Endothelial cell of umbilical vein (primary cell): ENCODE results near the gene AMER2. TPM values are rescaled to one million over a fixed set of nuclear protein-coding genes. Genes with fewer than 3 reads are reported as not detected.

ENCODE experiments used
- BruUV-seq: library from RNA; stranded (reverse); fragments of 400-500 nt; replicated peaks from 2 replicates; lab custom pipeline; 2021; lab: Mats Ljungman, UMichigan
- CTCF ChIA-PET: fragments of 300-600, 350-600 bp; sonication (Branson Sonifier 250); formaldehyde crosslinking; loops from one replicate; lab custom pipeline; 2021; ENCODE audit warnings: antibody characterized with exemption, inconsistent platforms; lab: Charles Lee
- POLR2A ChIA-PET: fragments of 300-600, 350-600 bp; sonication (Branson Sonifier 250); formaldehyde crosslinking; loops from one replicate; lab custom pipeline; 2021; ENCODE audit warnings: antibody characterized with exemption, inconsistent platforms; lab: Charles Lee
- DNase-seq: peaks from one replicate; pipeline ENCODE4 v3.0.0-alpha.2; 2011; ENCODE audit warnings: low read depth, low spot score
- FAIRE-seq: peaks from 2 replicates; lab custom pipeline; 2011; peaks lifted over from hg19 to GRCh38; lab: Jason Lieb, UNC
- H2AFZ ChIP-seq: 2 replicates; pipeline ENCODE4 v1.6.0; 2012; ENCODE audit warnings: low read depth, low read length, control low read depth, inconsistent platforms
- H3K27ac ChIP-seq: 2 replicates; pipeline ENCODE4 v1.5.1; 2011; ENCODE audit warnings: low read depth, mild to moderate bottlenecking, control low read depth, low read length, moderate library complexity; ENCODE audit not compliant: insufficient read depth
- H3K27me3 ChIP-seq, 2 experiments: 2 replicates each; pipeline versions ENCODE4 v1.6.0 to v1.6.1; 2011; ENCODE audit warnings: low read length in 2 of 2, mixed read lengths in 1 of 2; ENCODE audit not compliant: control insufficient read depth in 2 of 2, insufficient read depth in 2 of 2
- H3K36me3 ChIP-seq, 2 experiments: 2 replicates in 1 of 2; 3 replicates in 1 of 2; pipeline ENCODE4 v1.5.1; 2011; ENCODE audit warnings: low read length in 2 of 2, mild to moderate bottlenecking in 1 of 2, moderate library complexity in 1 of 2; ENCODE audit not compliant: control insufficient read depth in 2 of 2, insufficient read depth in 2 of 2; ENCODE audit errors: extremely low read depth in 1 of 2
- H3K4me1 ChIP-seq: 3 replicates; pipeline ENCODE4 v1.5.1; 2011; ENCODE audit warnings: mild to moderate bottlenecking, low read length; ENCODE audit not compliant: control insufficient read depth, insufficient read depth; ENCODE audit errors: extremely low read depth
- H3K4me2 ChIP-seq: 2 replicates; pipeline ENCODE4 v1.6.1; 2011; ENCODE audit warnings: low read length, control low read depth, mixed read lengths; ENCODE audit not compliant: insufficient read depth
- H3K4me3 ChIP-seq, 3 experiments: fragments of 200-600 bp in 1 of 3; sonication (generic), shearing (Covaris generic) in 1 of 3; replicated peaks in 1 of 3; 2 replicates each; pipeline ENCODE4 v1.5.1; 2011 to 2016; ENCODE audit warnings: control low read depth in 3 of 3, low read length in 3 of 3, mild to moderate bottlenecking in 2 of 3, inconsistent platforms in 1 of 3, low read depth in 1 of 3, moderate library complexity in 1 of 3; ENCODE audit not compliant: insufficient read depth in 1 of 3
- H3K79me2 ChIP-seq: 2 replicates; pipeline ENCODE4 v1.6.0; 2012; ENCODE audit warnings: low read length, inconsistent platforms; ENCODE audit not compliant: control insufficient read depth, insufficient read depth
- H3K9ac ChIP-seq: replicated peaks from 2 replicates; pipeline ENCODE3; 2011; ENCODE audit warnings: low read length, control low read depth; ENCODE audit not compliant: insufficient read depth; ENCODE audit errors: extremely low read depth
- H3K9me1 ChIP-seq: replicated peaks from 3 replicates; pipeline ENCODE4 v1.6.0; 2011; ENCODE audit warnings: mild to moderate bottlenecking, low read length; ENCODE audit not compliant: control insufficient read depth, insufficient read depth; ENCODE audit errors: extremely low read depth
- H3K9me3 ChIP-seq: replicated peaks from 2 replicates; pipeline ENCODE4 v1.5.1; 2012; ENCODE audit warnings: low read length, inconsistent platforms; ENCODE audit not compliant: control insufficient read depth, insufficient read depth
- H4K20me1 ChIP-seq: replicated peaks from 2 replicates; pipeline ENCODE3; 2011; ENCODE audit warnings: mild to moderate bottlenecking, low read length; ENCODE audit not compliant: control insufficient read depth, insufficient read depth; ENCODE audit errors: extremely low read depth
- EZH2 ChIP-seq: IDR thresholded peaks from 2 replicates; pipeline ENCODE4 v1.6.1; 2012; ENCODE audit warnings: borderline replicate concordance, low read depth, mild to moderate bottlenecking, moderate library complexity, low read length, inconsistent platforms; ENCODE audit not compliant: severe bottlenecking
- FOS ChIP-seq: IDR thresholded peaks from 2 replicates; pipeline ENCODE4 v1.6.1; 2011; ENCODE audit warnings: mild to moderate bottlenecking, low read length, moderate library complexity, borderline replicate concordance; ENCODE audit not compliant: insufficient read depth
- GATA2 ChIP-seq: IDR thresholded peaks from 2 replicates; pipeline ENCODE4 v1.7.0; 2011; ENCODE audit warnings: low read depth, mild to moderate bottlenecking, moderate library complexity, mixed read lengths, low read length; ENCODE audit not compliant: insufficient read length, insufficient read depth
- JUN ChIP-seq: IDR thresholded peaks from 2 replicates; pipeline ENCODE4 v1.6.1; 2011; ENCODE audit warnings: borderline replicate concordance, low read depth; ENCODE audit not compliant: insufficient read length, insufficient read depth
- MYC ChIP-seq: IDR thresholded peaks from one replicate; pipeline ENCODE4 v1.6.1; 2011; ENCODE audit warnings: mild to moderate bottlenecking, low read depth, low read length
- POLR2A ChIP-seq: IDR thresholded peaks from 2 replicates; pipeline ENCODE4 v1.6.1; 2012; ENCODE audit warnings: low read depth, mild to moderate bottlenecking, control low read depth, low read length
- POLR2AphosphoS5 ChIP-seq: IDR thresholded peaks from 2 replicates; pipeline ENCODE4 v1.6.1; 2012; ENCODE audit warnings: low read depth, mild to moderate bottlenecking, control low read depth, low read length, moderate library complexity; ENCODE audit not compliant: insufficient read depth
- dilution Hi-C: fragments of 300-500 bp; cut with MboI; formaldehyde crosslinking; loops from one replicate; pipeline ENCODE4 v1.15.0; 2019; ENCODE audit warnings: low sequenced_read_pairs; ENCODE audit not compliant: extremely low pct_ligation_motif_present
- intact Hi-C: fragments of 100-400 bp; cut with micrococcal nuclease; formaldehyde crosslinking; loops from one replicate; pipeline ENCODE4 v1.10.0; 2022
- polyA plus RNA-seq, 4 experiments: library from polyadenylated mRNA; depleted of rRNA in 3 of 4; stranded (reverse) in 3 of 4; unstranded in 1 of 4; fragments of >200 nt; gene quantifications; 2 replicates each; pipeline versions ENCODE4 v1.2.1 to v1.2.3, GENCODE V29; 2011 to 2012; ENCODE audit warnings: missing spikeins in 1 of 4
- total RNA-seq: library from RNA; stranded (reverse); gene quantifications from 2 replicates; pipeline ENCODE4 v1.2.3, GENCODE V29; 2021
- TF ChIP-seq, protein P1 (sequence below), 2 donors: IDR thresholded peaks; 1 replicate in 1 of 2; 2 replicates in 1 of 2; pipeline ENCODE4 v1.5.1; 2011; ENCODE audit warnings: low read length in 2 of 2, mild to moderate bottlenecking in 2 of 2, moderate library complexity in 2 of 2, control low read depth in 1 of 2, inconsistent platforms in 1 of 2, low read depth in 1 of 2; ENCODE audit not compliant: insufficient read depth in 1 of 2; ENCODE audit errors: extremely low read depth in 1 of 2
- TF ChIP-seq, protein P2 (sequence below): IDR thresholded peaks from 2 replicates; pipeline ENCODE4 v1.6.1; 2011; ENCODE audit not compliant: insufficient read depth, insufficient read length

Gene AMER2
- total and polyA plus RNA-seq, 2 donors (not counting 3 experiments of a cell fraction or from before 2014, with no cell fraction given): not detected

DNA sequence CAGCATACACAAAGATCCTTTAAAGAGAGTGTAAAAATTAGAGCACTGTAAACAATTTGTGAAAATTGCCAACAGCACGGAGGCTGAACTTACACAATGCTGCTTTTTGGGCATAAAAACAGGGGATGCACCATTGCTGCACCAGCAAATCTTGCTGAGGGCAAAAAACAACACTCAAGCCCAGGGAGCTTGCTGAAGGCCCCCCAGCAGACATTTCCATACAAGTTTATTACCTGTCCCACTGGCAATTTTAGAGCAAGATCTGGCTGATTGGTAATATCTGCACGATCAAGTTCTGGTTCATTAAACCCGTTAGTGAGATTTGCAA is 34.3 kb downstream of the AMER2 start:
- Histone ChIP-seq H3K9ac (no peak overlapping the region), H3K4me3 (no peak overlapping the region), H3K4me2 (no peak overlapping the region), H4K20me1 (no peaks in the 10 kb centered on the region), H2AFZ (no peak overlapping the region), H3K9me1 (no peaks in the 10 kb centered on the region), H3K79me2 (no peaks in the 10 kb centered on the region), H3K27me3 (peaks cover 12 to 13% of the 10 kb centered on the region in 2 experiments), H3K27ac (no peak overlapping the region), H3K36me3 (no peaks in the 10 kb centered on the region), H3K4me1 (no peaks in the 10 kb centered on the region), H3K9me3 (no peaks in the 10 kb centered on the region)
- intact Hi-C loops: no loop called here
- FAIRE-seq: peak; percentile 12
- TF ChIP-seq FOS (no peak), JUN (no peak), GATA2 (no peak), POLR2AphosphoS5 (no peak), POLR2A (no peak), EZH2 (no peak), MYC (no peak)
- TF ChIP-seq, protein P1, sequence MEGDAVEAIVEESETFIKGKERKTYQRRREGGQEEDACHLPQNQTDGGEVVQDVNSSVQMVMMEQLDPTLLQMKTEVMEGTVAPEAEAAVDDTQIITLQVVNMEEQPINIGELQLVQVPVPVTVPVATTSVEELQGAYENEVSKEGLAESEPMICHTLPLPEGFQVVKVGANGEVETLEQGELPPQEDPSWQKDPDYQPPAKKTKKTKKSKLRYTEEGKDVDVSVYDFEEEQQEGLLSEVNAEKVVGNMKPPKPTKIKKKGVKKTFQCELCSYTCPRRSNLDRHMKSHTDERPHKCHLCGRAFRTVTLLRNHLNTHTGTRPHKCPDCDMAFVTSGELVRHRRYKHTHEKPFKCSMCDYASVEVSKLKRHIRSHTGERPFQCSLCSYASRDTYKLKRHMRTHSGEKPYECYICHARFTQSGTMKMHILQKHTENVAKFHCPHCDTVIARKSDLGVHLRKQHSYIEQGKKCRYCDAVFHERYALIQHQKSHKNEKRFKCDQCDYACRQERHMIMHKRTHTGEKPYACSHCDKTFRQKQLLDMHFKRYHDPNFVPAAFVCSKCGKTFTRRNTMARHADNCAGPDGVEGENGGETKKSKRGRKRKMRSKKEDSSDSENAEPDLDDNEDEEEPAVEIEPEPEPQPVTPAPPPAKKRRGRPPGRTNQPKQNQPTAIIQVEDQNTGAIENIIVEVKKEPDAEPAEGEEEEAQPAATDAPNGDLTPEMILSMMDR (IDR thresholded peaks at IDR 0.05; ENCODE audit: extremely low read depth in 1 of 2, insufficient read depth in 1 of 2, low read depth in 1 of 2, low read length in 2 of 2): no peak
- TF ChIP-seq, protein P2, sequence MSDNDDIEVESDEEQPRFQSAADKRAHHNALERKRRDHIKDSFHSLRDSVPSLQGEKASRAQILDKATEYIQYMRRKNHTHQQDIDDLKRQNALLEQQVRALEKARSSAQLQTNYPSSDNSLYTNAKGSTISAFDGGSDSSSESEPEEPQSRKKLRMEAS: no peak
- ChIA-PET CTCF (no interaction called here), POLR2A (no interaction called here)
- BruUV-seq: no TSS peak
- DNase-seq: no peak
- dilution Hi-C loops: no loop called here
